Tibial nerve (tissue), 3 donors: ENCODE results near the gene ASB3.

Experiments
- POLR2A ChIP-seq, 2 donors: fragments of 450-650 bp; IDR thresholded peaks; one replicate each; pipeline ENCODE4 v1.6.1; 2017; ENCODE audit warnings: antibody characterized with exemption in 2 of 2, mild to moderate bottlenecking in 2 of 2, moderate library complexity in 2 of 2
- TF ChIP-seq, protein P1 (sequence below), 5 experiments: fragments of 200-600 bp in 3 of 5; fragments of 450-650 bp in 2 of 5; sonication (generic) in 3 of 5; IDR thresholded peaks; one replicate each; pipeline ENCODE4 v1.5.1; 2016 to 2019; ENCODE audit warnings: antibody characterized with exemption in 5 of 5, mild to moderate bottlenecking in 3 of 5, moderate library complexity in 2 of 5

DNA sequence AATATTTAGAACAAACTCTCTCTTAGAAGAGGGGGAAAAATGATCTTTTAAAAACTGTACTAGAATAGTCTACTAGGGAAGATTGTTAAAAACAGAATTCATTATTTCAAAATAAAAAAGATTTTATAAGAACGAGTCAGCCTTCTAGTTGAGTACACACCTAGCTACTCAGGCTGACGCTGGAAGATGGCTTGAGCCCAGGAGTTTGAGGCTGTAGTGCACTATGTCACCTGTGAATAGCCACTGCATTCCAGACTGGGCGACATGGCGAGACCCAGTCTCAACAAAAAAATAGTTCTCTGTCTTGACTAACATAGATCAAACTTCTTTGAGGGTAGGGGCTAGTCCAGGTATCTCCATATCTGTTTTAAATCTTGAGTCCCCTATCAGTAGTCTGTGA is 34.0 kb upstream of the ASB3 start:
- TF ChIP-seq, protein P1, sequence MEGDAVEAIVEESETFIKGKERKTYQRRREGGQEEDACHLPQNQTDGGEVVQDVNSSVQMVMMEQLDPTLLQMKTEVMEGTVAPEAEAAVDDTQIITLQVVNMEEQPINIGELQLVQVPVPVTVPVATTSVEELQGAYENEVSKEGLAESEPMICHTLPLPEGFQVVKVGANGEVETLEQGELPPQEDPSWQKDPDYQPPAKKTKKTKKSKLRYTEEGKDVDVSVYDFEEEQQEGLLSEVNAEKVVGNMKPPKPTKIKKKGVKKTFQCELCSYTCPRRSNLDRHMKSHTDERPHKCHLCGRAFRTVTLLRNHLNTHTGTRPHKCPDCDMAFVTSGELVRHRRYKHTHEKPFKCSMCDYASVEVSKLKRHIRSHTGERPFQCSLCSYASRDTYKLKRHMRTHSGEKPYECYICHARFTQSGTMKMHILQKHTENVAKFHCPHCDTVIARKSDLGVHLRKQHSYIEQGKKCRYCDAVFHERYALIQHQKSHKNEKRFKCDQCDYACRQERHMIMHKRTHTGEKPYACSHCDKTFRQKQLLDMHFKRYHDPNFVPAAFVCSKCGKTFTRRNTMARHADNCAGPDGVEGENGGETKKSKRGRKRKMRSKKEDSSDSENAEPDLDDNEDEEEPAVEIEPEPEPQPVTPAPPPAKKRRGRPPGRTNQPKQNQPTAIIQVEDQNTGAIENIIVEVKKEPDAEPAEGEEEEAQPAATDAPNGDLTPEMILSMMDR (IDR thresholded peaks at IDR 0.05), result no peak
- TF ChIP-seq POLR2A (IDR thresholded peaks at IDR 0.05), result no peak
